ENCODE data around the gene FMN2. TPM values are rescaled to one million over a fixed set of nuclear protein-coding genes. Genes with fewer than 3 reads are reported as not detected.

Gene FMN2
- polyA plus RNA-seq, 12 donors, result 0.30 to 1.4 (median 0.64) TPM; not detected in 2

- DNase-seq, result peak; percentile 25
Observed at GRCh38 chr1:240194120-240194519, 102.4 kb downstream of the FMN2 start.

GRCh38 chr1:240198376-240198775, 106.7 kb downstream of the FMN2 start:
- no peak for DNase-seq

- no peak for DNase-seq
Observed at GRCh38 chr1:240199758-240200645, 108.3 kb downstream of the FMN2 start.

GRCh38 chr1:240201931-240202330, 110.2 kb downstream of the FMN2 start:
- no peak for DNase-seq

- DNase-seq, result no peak
Observed at GRCh38 chr1:240207073-240207709, 115.5 kb downstream of the FMN2 start.

GRCh38 chr1:240210026-240210425, 118.3 kb downstream of the FMN2 start:
- no peak for DNase-seq

GRCh38 chr1:240212556-240212955, 120.9 kb downstream of the FMN2 start:
- no peak for DNase-seq

GRCh38 chr1:240217403-240217802, 125.7 kb downstream of the FMN2 start:
- no peak for DNase-seq

GRCh38 chr1:240219104-240219503, 127.4 kb downstream of the FMN2 start:
- no peak for DNase-seq

GRCh38 chr1:240226102-240226501, 134.4 kb downstream of the FMN2 start:
- DNase-seq, result no peak

GRCh38 chr1:240230816-240231215, 139.1 kb downstream of the FMN2 start:
- no peak for DNase-seq

GRCh38 chr1:240232530-240232929, 140.8 kb downstream of the FMN2 start:
- no peak for DNase-seq

GRCh38 chr1:240234485-240235210, 143.0 kb downstream of the FMN2 start:
- DNase-seq, result no peak

GRCh38 chr1:240235521-240236288, 144.0 kb downstream of the FMN2 start:
- DNase-seq, result no peak

GRCh38 chr1:240237305-240237721, 145.6 kb downstream of the FMN2 start:
- DNase-seq, result no peak

GRCh38 chr1:240239309-240239708, 147.6 kb downstream of the FMN2 start:
- no peak for DNase-seq

GRCh38 chr1:240241278-240241677, 149.6 kb downstream of the FMN2 start:
- no peak for DNase-seq

- no peak for DNase-seq
Observed at GRCh38 chr1:240242601-240243144, 151.0 kb downstream of the FMN2 start.

- DNase-seq, result no peak
Observed at GRCh38 chr1:240244968-240245628, 153.4 kb downstream of the FMN2 start.

- no peak for DNase-seq
Observed at GRCh38 chr1:240245629-240246020, 153.9 kb downstream of the FMN2 start.

GRCh38 chr1:240247899-240248298, 156.2 kb downstream of the FMN2 start:
- DNase-seq, result no peak
